RWPE2 (cell line): ENCODE data around the gene SELP.

ENCODE experiments used
- ATAC-seq: fragments of 200-7000 bp; cut with Tn5 transposase; 3 replicates; pipeline ENCODE4 v1.9.1; 2021; ENCODE audit warnings: low read depth
- DNase-seq: peaks from one replicate; pipeline ENCODE4 v3.0.0-alpha.2; 2020; ENCODE audit warnings: low spot score
- H3K27ac ChIP-seq: fragments of 450-650 bp; 2 replicates; pipeline ENCODE4 v1.5.1; 2017; ENCODE audit warnings: mild to moderate bottlenecking; ENCODE audit not compliant: poor library complexity, severe bottlenecking
- H3K27me3 ChIP-seq: fragments of 250-450 bp; sonication (Bioruptor Pico); 2 replicates; pipeline ENCODE4 v1.5.1; 2021; ENCODE audit warnings: mild to moderate bottlenecking, moderate library complexity; ENCODE audit not compliant: insufficient read depth, poor library complexity, severe bottlenecking
- H3K36me3 ChIP-seq: fragments of 250-450 bp; sonication (Bioruptor Pico); 2 replicates; pipeline ENCODE4 v1.5.1; 2020; ENCODE audit warnings: low read depth, mild to moderate bottlenecking, moderate library complexity
- H3K4me1 ChIP-seq: fragments of 250-450 bp; sonication (Bioruptor Pico); 2 replicates; pipeline ENCODE4 v1.5.1; 2021; ENCODE audit warnings: mild to moderate bottlenecking, moderate library complexity; ENCODE audit not compliant: insufficient read depth, poor library complexity, severe bottlenecking
- H3K4me3 ChIP-seq: fragments of 250-450 bp; sonication (Bioruptor Pico); 2 replicates; pipeline ENCODE4 v1.5.1; 2021; ENCODE audit warnings: mild to moderate bottlenecking, moderate library complexity; ENCODE audit not compliant: severe bottlenecking
- H3K9me3 ChIP-seq: fragments of 250-450 bp; sonication (Bioruptor Pico); 2 replicates; pipeline ENCODE4 v1.5.1; 2021; ENCODE audit warnings: mild to moderate bottlenecking, moderate library complexity; ENCODE audit not compliant: severe bottlenecking
- TF ChIP-seq, protein P1 (sequence below): fragments of 450-650 bp; IDR thresholded peaks from one replicate; pipeline ENCODE4 v1.5.1; 2017; ENCODE audit warnings: mild to moderate bottlenecking, moderate library complexity; ENCODE audit not compliant: poor library complexity, severe bottlenecking

The SELP gene

GRCh38 chr1:169568497-169568896, 61.4 kb downstream of the SELP start:
- H3K36me3 ChIP-seq, result no peaks in the 10 kb centered on the region
- H3K4me3 ChIP-seq, result no peak overlapping the region
- TF ChIP-seq, protein P1, sequence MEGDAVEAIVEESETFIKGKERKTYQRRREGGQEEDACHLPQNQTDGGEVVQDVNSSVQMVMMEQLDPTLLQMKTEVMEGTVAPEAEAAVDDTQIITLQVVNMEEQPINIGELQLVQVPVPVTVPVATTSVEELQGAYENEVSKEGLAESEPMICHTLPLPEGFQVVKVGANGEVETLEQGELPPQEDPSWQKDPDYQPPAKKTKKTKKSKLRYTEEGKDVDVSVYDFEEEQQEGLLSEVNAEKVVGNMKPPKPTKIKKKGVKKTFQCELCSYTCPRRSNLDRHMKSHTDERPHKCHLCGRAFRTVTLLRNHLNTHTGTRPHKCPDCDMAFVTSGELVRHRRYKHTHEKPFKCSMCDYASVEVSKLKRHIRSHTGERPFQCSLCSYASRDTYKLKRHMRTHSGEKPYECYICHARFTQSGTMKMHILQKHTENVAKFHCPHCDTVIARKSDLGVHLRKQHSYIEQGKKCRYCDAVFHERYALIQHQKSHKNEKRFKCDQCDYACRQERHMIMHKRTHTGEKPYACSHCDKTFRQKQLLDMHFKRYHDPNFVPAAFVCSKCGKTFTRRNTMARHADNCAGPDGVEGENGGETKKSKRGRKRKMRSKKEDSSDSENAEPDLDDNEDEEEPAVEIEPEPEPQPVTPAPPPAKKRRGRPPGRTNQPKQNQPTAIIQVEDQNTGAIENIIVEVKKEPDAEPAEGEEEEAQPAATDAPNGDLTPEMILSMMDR, result no peak
- H3K27ac ChIP-seq, result no peak overlapping the region
- no peaks in the 10 kb centered on the region for H3K27me3 ChIP-seq
- no peaks in the 10 kb centered on the region for H3K9me3 ChIP-seq
- no peak for DNase-seq
- no peak for ATAC-seq
- H3K4me1 ChIP-seq, result peaks cover 9% of the 10 kb centered on the region

- TF ChIP-seq, protein P1, result no peak
- Histone ChIP-seq H3K27me3 (no peaks in the 10 kb centered on the region), H3K36me3 (no peaks in the 10 kb centered on the region), H3K4me3 (no peak overlapping the region), H3K27ac (no peak overlapping the region), H3K9me3 (no peaks in the 10 kb centered on the region), H3K4me1 (peaks cover 9% of the 10 kb centered on the region)
- peak; percentile 45 for ATAC-seq
- no peak for DNase-seq
These were observed 64.3 kb downstream of the SELP start for GRCh38 chr1:169565335-169566271.

DNA sequence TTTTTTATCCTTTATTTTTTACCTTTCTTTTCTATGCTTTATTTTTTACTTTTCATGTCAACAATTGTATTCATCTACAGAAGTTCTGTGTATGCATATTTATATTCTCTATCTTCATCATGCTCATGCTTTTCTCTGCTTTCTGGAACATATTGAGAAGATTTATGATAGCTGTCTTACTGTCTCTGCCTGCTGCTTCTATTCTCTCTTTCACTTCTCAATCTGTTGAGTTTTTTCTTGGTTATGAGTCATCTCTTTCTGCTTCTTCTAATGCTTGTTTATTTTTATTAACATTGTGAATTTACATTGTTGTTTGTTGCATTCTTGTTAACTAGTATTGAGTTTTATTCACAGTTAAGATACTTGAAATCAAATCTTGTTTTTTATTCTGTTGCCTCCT, 66.3 kb downstream of the SELP start:
- H3K27me3 ChIP-seq, result no peaks in the 10 kb centered on the region
- H3K27ac ChIP-seq, result no peak overlapping the region
- ATAC-seq (no peak), DNase-seq (no peak)
- H3K9me3 ChIP-seq, result no peaks in the 10 kb centered on the region
- H3K4me1 ChIP-seq, result peaks cover 9% of the 10 kb centered on the region
- H3K4me3 ChIP-seq, result no peak overlapping the region
- TF ChIP-seq, protein P1, result no peak
- H3K36me3 ChIP-seq, result no peaks in the 10 kb centered on the region

GRCh38 chr1:169563019-169563615, 66.8 kb downstream of the SELP start:
- no peak overlapping the region for H3K4me3 ChIP-seq
- no peaks in the 10 kb centered on the region for H3K36me3 ChIP-seq
- no peak overlapping the region for H3K27ac ChIP-seq
- H3K4me1 ChIP-seq, result peaks cover 9% of the 10 kb centered on the region
- DNase-seq, result no peak
- H3K9me3 ChIP-seq, result no peaks in the 10 kb centered on the region
- no peak for ATAC-seq
- H3K27me3 ChIP-seq, result no peaks in the 10 kb centered on the region
- TF ChIP-seq, protein P1, result no peak

- no peak for DNase-seq
- H3K36me3 ChIP-seq, result no peaks in the 10 kb centered on the region
- ATAC-seq, result no peak
These were observed 68.2 kb downstream of the SELP start for GRCh38 chr1:169561692-169562091.

More at GRCh38 chr1:169561692-169562091, 68.2 kb downstream of the SELP start:
- no peaks in the 10 kb centered on the region for H3K9me3 ChIP-seq
- no peaks in the 10 kb centered on the region for H3K27me3 ChIP-seq
- H3K4me1 ChIP-seq, result peaks cover 9% of the 10 kb centered on the region
- H3K4me3 ChIP-seq, result no peak overlapping the region
- TF ChIP-seq, protein P1, result no peak
- no peak overlapping the region for H3K27ac ChIP-seq
